Keratinocyte (primary cell): Measurements from ENCODE around the gene TBC1D5. TPM values are rescaled to one million over a fixed set of nuclear protein-coding genes. Genes with fewer than 3 reads are reported as not detected.

Experiments
- DNase-seq: peaks from one replicate; pipeline ENCODE4 v3.0.0-alpha.2; 2011; ENCODE audit warnings: low read depth, missing footprints, low spot score
- FAIRE-seq: peaks from 2 replicates; lab custom pipeline; 2011; peaks lifted over from hg19 to GRCh38; lab: Jason Lieb, UNC
- H2AFZ ChIP-seq: 2 replicates; pipeline ENCODE4 v1.6.0; 2012; ENCODE audit warnings: low read length, control low read depth, inconsistent platforms; ENCODE audit not compliant: control insufficient read depth
- H3K27ac ChIP-seq: 2 replicates; pipeline ENCODE4 v1.5.1; 2011; ENCODE audit warnings: low read length; ENCODE audit not compliant: control insufficient read depth, insufficient read depth
- H3K27me3 ChIP-seq: 3 replicates; pipeline ENCODE4 v1.6.0; 2011; ENCODE audit warnings: low read length; ENCODE audit not compliant: control insufficient read depth, insufficient read depth; ENCODE audit errors: extremely low read depth
- H3K36me3 ChIP-seq, 2 experiments: 2 replicates in 1 of 2; 3 replicates in 1 of 2; pipeline ENCODE4 v1.5.1; 2011; ENCODE audit warnings: low read length in 2 of 2, mild to moderate bottlenecking in 1 of 2; ENCODE audit not compliant: control insufficient read depth in 2 of 2, insufficient read depth in 2 of 2; ENCODE audit errors: extremely low read depth in 1 of 2
- H3K4me1 ChIP-seq: 3 replicates; pipeline ENCODE4 v1.5.1; 2011; ENCODE audit warnings: low read length; ENCODE audit not compliant: control insufficient read depth, insufficient read depth; ENCODE audit errors: extremely low read depth
- H3K4me2 ChIP-seq: 3 replicates; pipeline ENCODE4 v1.6.0; 2011; ENCODE audit warnings: low read depth, low read length; ENCODE audit not compliant: control insufficient read depth, insufficient read depth; ENCODE audit errors: extremely low read depth
- H3K4me3 ChIP-seq, 3 experiments: fragments of 200-600 bp in 1 of 3; sonication (generic) in 1 of 3; 2 replicates in 2 of 3; 3 replicates in 1 of 3; pipeline ENCODE4 v1.5.1; 2011 to 2016; ENCODE audit warnings: low read length in 3 of 3, mild to moderate bottlenecking in 3 of 3, control low read depth in 2 of 3, inconsistent platforms in 1 of 3, low read depth in 1 of 3, mixed read lengths in 1 of 3, mixed run types in 1 of 3, moderate library complexity in 1 of 3; ENCODE audit not compliant: control insufficient read depth in 2 of 3, insufficient read depth in 2 of 3; ENCODE audit errors: extremely low read depth in 1 of 3
- H3K79me2 ChIP-seq: 2 replicates; pipeline ENCODE4 v1.6.0; 2012; ENCODE audit warnings: low read length; ENCODE audit not compliant: control insufficient read depth, insufficient read depth
- H3K9ac ChIP-seq: 3 replicates; pipeline ENCODE4 v1.6.0; 2011; ENCODE audit warnings: low read length; ENCODE audit not compliant: control insufficient read depth, insufficient read depth; ENCODE audit errors: extremely low read depth
- H3K9me1 ChIP-seq: 3 replicates; pipeline ENCODE4 v1.6.0; 2011; ENCODE audit warnings: low read length; ENCODE audit not compliant: control insufficient read depth, insufficient read depth; ENCODE audit errors: extremely low read depth
- H3K9me3 ChIP-seq: 2 replicates; pipeline ENCODE4 v1.5.1; 2012; ENCODE audit warnings: low read depth, low read length; ENCODE audit not compliant: control insufficient read depth
- H4K20me1 ChIP-seq: 3 replicates; pipeline ENCODE4 v1.6.0; 2011; ENCODE audit warnings: low read length; ENCODE audit not compliant: control insufficient read depth, insufficient read depth; ENCODE audit errors: extremely low read depth
- EZH2 ChIP-seq: IDR thresholded peaks from one replicate; pipeline ENCODE4 v1.6.1; 2012; ENCODE audit warnings: inconsistent platforms, mild to moderate bottlenecking, low read length, moderate library complexity
- dilution Hi-C: fragments of 300-500 bp; cut with MboI; formaldehyde crosslinking; loops from one replicate; pipeline ENCODE4 v1.7.0; 2020; ENCODE audit warnings: low sequenced_read_pairs; ENCODE audit not compliant: extremely low pct_ligation_motif_present
- polyA plus RNA-seq, 5 experiments: library from polyadenylated mRNA; depleted of rRNA in 3 of 5; stranded (reverse) in 3 of 5; stranded (forward) in 1 of 5; unstranded in 1 of 5; fragments of >200 nt; gene quantifications; 1 replicate in 1 of 5; 2 replicates in 3 of 5; 3 replicates in 1 of 5; pipeline versions ENCODE4 v1.2.1 to v1.2.3, GENCODE V29; 2011 to 2012; ENCODE audit warnings: missing spikeins in 2 of 5, low read depth in 1 of 5, low replicate concordance in 1 of 5
- TF ChIP-seq, protein P1 (sequence below), 3 experiments: IDR thresholded peaks in 1 of 3; conservative IDR thresholded peaks in 1 of 3; optimal IDR thresholded peaks in 1 of 3; 2 replicates in 2 of 3; 3 replicates in 1 of 3; pipeline versions ENCODE3 to v1.5.1; 2011; ENCODE audit warnings: low read length in 3 of 3, mild to moderate bottlenecking in 3 of 3, moderate library complexity in 2 of 3, control low read depth in 1 of 3, inconsistent platforms in 1 of 3; ENCODE audit not compliant: insufficient read depth in 2 of 3; ENCODE audit errors: extremely low read depth in 1 of 3

The TBC1D5 gene
- polyA plus RNA-seq, 1 donor (not counting 4 experiments of a cell fraction or from before 2014, with no cell fraction given) = 25.8 TPM

DNA sequence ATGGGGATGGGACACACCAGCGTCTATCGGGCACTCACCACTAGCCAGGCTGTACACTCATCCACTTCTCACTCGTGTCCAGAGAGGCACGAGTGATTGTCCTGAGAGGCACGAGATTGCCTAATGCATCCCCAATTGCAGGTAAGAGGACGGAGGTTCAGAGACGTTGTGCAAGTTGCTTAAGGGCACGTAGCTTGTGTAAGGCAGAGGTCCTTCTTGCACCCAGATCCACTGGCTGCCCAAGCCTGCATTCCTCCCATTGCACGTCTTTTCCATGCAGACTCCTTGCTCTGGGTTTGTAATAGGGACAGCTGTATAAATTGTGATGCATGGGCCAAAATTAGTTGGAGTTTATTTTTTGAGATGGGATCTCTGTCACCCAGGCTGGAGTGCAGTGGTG is 593.4 kb downstream of the TBC1D5 start:
- H3K9me3 ChIP-seq = no peaks in the 10 kb centered on the region
- H3K27me3 ChIP-seq = no peaks in the 10 kb centered on the region
- H3K4me2 ChIP-seq = no peak overlapping the region
- no peak overlapping the region for H3K27ac ChIP-seq
- H3K4me3 ChIP-seq = no peak overlapping the region
- no peaks in the 10 kb centered on the region for H3K9me1 ChIP-seq
- dilution Hi-C loops = no loop called here
- no peaks in the 10 kb centered on the region for H3K4me1 ChIP-seq
- TF ChIP-seq EZH2 = no peak
- TF ChIP-seq, protein P1, sequence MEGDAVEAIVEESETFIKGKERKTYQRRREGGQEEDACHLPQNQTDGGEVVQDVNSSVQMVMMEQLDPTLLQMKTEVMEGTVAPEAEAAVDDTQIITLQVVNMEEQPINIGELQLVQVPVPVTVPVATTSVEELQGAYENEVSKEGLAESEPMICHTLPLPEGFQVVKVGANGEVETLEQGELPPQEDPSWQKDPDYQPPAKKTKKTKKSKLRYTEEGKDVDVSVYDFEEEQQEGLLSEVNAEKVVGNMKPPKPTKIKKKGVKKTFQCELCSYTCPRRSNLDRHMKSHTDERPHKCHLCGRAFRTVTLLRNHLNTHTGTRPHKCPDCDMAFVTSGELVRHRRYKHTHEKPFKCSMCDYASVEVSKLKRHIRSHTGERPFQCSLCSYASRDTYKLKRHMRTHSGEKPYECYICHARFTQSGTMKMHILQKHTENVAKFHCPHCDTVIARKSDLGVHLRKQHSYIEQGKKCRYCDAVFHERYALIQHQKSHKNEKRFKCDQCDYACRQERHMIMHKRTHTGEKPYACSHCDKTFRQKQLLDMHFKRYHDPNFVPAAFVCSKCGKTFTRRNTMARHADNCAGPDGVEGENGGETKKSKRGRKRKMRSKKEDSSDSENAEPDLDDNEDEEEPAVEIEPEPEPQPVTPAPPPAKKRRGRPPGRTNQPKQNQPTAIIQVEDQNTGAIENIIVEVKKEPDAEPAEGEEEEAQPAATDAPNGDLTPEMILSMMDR (optimal IDR thresholded peaks at IDR 0.05 in 1 of 3, IDR thresholded peaks at IDR 0.05 in 1 of 3, conservative IDR thresholded peaks at IDR 0.05 in 1 of 3; ENCODE audit: extremely low read depth in 1 of 3, insufficient read depth in 2 of 3, low read length in 3 of 3) = no peak
- H3K9ac ChIP-seq = no peak overlapping the region
- no peaks in the 10 kb centered on the region for H3K79me2 ChIP-seq
- no peaks in the 10 kb centered on the region for H3K36me3 ChIP-seq
- H4K20me1 ChIP-seq = no peaks in the 10 kb centered on the region
- FAIRE-seq = no peak
- no peak for DNase-seq
- H2AFZ ChIP-seq = no peak overlapping the region

GRCh38 chr3:17144665-17144993 is 597.8 kb downstream of the TBC1D5 start:
- TF ChIP-seq, protein P1 (optimal IDR thresholded peaks at IDR 0.05 in 1 of 3, IDR thresholded peaks at IDR 0.05 in 1 of 3, conservative IDR thresholded peaks at IDR 0.05 in 1 of 3; ENCODE audit: extremely low read depth in 1 of 3, insufficient read depth in 2 of 3, low read length in 3 of 3) = no peak
- TF ChIP-seq EZH2 = no peak
- H3K27ac ChIP-seq = no peak overlapping the region
- dilution Hi-C loops = no loop called here
- FAIRE-seq = no peak
- H3K9me3 ChIP-seq = no peaks in the 10 kb centered on the region
- H3K4me1 ChIP-seq = no peaks in the 10 kb centered on the region
- H3K9ac ChIP-seq = no peak overlapping the region
- no peaks in the 10 kb centered on the region for H4K20me1 ChIP-seq
- H3K4me3 ChIP-seq = no peak overlapping the region
- no peak overlapping the region for H2AFZ ChIP-seq
- no peaks in the 10 kb centered on the region for H3K27me3 ChIP-seq
- no peaks in the 10 kb centered on the region for H3K79me2 ChIP-seq
- no peaks in the 10 kb centered on the region for H3K36me3 ChIP-seq
- no peak overlapping the region for H3K4me2 ChIP-seq
- no peak for DNase-seq
- H3K9me1 ChIP-seq = no peaks in the 10 kb centered on the region
